Sciatic nerve (tissue), 2 donors: ENCODE data around the gene HAO2. TPM values are rescaled to one million over a fixed set of nuclear protein-coding genes. Genes with fewer than 3 reads are reported as not detected.
"Not testable (repeated sequence)": the region's sequence is repeated elsewhere in the genome, so short reads cannot be mapped to it uniquely, and the experiment has no call there.

Source experiments
- ATAC-seq: fragments of 200-7000 bp; cut with Tn5 transposase; one replicate; pipeline ENCODE4 v1.9.1; 2020; ENCODE audit warnings: mild to moderate bottlenecking, moderate library complexity
- DNase-seq: peaks from one replicate; pipeline ENCODE4 v3.0.0-alpha.2; 2020; ENCODE audit warnings: low spot score
- intact Hi-C: fragments of 100-400 bp; cut with DNase I; formaldehyde crosslinking; loops from one replicate; pipeline ENCODE4 v1.14.2; 2022
- total RNA-seq: library from RNA; stranded (reverse); fragmentation: NEBNext Ultra II Directional; extraction: Animal tissue kit (Norgen Biotek cat#: 25700); gene quantifications from one replicate; pipeline ENCODE4 v1.2.1, GENCODE V29; 2021
- donor health status: DM: no; HTN: no; CAD: no.
- donor health status: DM: no; HTN: no; CAD: no.

Gene HAO2
- total RNA-seq, 1 donor from 2014 or later = not detected

DNA sequence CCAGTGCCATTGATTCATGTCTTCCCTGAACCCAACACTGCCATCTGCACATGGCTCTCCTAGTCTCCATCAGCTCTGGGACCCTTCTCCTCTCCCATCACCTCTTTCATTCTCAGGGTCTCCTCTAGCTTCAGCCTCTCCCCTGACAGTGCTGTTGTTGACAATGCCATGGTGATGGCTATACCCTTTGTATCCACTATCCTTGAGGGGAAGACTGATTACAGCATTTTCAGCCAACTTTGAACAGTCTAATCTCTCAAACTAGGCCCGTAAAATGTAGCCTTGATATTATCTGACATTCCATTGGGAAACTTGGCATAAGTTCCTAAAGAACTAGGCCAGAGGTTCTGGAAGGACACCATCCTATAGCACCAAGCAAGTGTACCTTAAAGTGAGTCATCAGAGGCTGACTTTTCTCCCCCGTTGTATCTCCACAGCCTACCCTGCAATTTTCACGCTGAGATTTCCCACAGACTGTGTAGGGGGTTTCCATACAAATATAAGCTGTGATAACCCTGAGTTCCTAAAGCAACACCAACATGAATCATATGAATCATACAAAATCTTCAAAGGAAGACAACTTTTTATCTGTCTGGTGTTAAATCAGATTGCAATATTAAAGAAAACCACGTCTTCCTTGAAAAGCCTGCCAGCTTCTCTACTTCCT, 5.8 kb downstream of the HAO2 start:
- intact Hi-C loops = no loop called here
- no peak for ATAC-seq

DNA sequence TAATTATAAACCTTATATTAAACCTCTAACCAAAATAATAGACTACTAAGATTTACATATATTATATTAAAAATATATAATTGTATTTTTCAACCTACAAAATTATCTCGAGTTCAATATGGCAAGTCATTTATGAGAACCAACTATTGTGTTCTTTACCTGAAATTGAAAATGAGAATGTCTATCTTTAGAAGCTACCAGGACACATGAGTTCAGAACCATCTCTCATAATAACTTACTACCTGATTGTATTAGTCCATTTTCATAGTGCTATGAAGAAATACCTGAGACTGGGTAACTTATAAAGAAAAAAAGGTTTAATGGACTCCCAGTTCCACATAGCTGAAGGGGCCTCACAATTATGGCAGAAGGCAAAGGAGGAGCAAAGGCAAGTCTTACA, 6.8 kb downstream of the HAO2 start:
- ATAC-seq (no peak), DNase-seq (no peak)
- intact Hi-C loops = no loop called here

More for the DNA sequence above, 5.8 kb downstream of the HAO2 start:
- no peak for DNase-seq

DNA sequence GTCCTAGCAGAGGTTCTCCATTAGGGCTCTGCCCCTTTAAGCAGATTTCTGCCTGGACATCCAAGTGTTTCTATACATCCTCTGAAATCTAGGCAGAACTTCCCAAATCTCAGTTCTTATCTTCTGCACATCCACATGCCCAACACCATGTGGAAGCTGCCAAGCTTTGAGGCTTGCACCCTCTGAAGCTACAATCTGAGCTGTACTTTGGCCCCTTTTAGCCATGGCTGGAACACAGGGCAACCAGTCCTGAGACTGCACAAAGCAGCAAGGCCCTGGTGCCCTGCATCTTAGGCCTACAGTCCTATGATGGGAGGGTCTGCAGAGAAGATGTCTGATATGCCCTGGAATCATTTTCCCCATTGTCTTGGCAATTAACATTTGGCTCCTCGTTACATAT, 8.0 kb downstream of the HAO2 start:
- intact Hi-C loops = no loop called here
- DNase-seq (no peak), ATAC-seq (no peak)

DNA sequence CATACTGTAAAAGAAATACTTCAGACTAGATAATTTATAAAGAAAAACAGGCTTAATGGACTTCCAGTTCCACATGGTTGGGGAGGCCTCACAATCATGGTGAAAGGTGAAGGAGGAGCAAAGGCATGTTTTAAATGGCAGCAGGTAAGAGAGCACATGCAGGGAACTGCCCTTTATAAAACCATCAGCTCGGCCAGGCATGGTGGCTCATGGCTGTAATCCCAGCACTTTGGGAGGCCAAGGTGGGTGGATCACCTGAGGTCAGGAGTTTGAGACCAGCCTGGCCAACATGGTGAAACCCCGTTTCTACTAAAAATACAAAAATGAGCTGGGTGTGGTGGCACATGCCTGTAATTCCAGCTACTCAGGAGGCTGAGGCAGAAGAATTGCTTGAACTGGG, 9.0 kb downstream of the HAO2 start:
- ATAC-seq, intact Hi-C loops, DNase-seq: not testable (repeated sequence)

DNA sequence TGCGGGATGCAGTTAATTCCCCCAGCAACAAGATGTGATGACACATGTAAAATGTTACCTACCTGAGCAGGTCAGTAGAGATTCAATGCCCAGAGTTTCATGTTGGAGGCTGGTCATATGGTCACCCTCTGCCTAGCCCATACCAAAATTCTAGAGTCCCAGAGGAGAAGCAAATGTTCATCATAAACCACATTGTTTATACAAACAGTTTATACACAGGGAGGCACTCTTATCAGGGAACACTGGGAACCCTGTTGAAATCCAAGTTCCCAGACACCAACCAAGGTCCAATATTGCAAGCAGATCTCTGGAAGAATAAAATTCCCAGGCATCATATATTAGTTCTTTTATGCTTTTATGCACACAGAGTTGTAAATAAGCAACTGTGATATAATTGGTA, 10.5 kb downstream of the HAO2 start:
- no peak for ATAC-seq
- DNase-seq = no peak
- intact Hi-C loops = no loop called here

DNA sequence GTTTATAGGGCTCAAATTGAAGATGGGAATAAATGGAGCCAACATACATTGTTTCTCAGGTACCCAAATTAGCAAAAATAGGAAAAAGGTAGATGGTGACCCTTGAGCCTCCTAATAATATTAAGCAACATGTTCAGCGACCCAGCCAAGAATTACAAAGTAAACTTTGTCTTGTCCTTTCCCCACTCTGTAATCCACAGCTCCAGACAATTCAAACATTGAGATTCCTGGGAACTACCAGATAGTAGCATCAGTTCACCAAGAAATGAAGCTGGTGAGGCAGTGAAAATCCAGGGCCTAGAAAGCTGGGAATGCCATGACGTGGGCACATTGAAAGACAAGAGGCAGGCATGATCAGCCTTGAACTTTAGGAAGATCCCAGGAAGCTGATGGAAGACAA, 11.7 kb downstream of the HAO2 start:
- no peak for ATAC-seq
- intact Hi-C loops = no loop called here
- DNase-seq = no peak

DNA sequence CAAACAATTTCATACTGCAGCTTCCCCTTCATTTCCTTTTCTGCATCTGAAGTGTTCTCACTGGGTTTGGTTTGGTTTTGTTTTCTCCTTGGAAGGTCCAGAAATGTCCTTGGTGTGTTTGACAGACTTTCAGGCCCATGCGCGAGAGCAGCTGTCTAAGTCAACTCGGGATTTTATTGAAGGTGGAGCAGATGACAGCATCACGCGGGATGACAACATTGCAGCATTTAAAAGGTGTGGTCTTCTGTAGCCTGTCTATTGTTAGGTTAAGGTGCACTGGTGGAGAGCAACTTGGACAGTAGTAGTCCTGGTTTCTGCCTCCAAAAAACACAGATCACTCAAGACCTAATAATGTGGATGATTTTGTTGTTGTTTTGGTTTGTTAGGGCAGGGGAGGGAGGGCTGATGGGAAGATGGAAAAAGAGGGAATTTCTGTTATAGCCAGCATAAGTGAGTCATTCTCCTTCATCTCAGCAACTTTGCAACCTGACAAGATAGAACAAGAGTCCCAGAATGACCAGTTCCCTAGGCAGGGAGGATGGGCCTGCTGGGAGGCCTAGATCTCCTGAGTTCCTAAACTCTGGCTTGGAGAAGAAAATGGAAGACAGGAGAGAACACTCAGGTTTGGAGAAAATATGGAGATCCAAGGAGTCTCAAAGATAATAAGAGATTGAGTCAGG, 12.5 kb downstream of the HAO2 start:
- intact Hi-C loops = no loop called here
- DNase-seq (no peak), ATAC-seq (no peak)

- ATAC-seq (no peak), DNase-seq (no peak)
- intact Hi-C loops = no loop called here
Observed at GRCh38 chr1:119384591-119384990, 16.0 kb downstream of the HAO2 start.

DNA sequence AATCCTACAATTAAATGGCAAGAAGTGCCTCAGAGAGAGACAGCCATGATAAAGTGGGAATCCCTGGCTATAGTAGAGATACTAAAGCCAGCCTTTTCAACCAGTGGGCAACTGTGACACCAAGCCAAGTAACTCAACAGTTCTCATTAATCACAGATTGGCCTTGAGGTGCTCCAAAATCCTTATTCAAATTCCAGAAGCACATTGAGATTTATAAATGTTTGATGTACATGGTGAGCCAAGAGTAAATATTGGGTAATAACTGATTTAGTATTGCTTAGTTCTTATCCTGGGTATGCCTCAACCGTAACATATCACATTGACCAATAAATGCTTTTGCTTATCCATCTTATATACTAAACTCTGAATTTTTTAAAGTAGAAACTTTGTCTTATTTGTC, 17.1 kb downstream of the HAO2 start:
- DNase-seq (no peak), ATAC-seq (no peak)
- intact Hi-C loops = no loop called here

DNA sequence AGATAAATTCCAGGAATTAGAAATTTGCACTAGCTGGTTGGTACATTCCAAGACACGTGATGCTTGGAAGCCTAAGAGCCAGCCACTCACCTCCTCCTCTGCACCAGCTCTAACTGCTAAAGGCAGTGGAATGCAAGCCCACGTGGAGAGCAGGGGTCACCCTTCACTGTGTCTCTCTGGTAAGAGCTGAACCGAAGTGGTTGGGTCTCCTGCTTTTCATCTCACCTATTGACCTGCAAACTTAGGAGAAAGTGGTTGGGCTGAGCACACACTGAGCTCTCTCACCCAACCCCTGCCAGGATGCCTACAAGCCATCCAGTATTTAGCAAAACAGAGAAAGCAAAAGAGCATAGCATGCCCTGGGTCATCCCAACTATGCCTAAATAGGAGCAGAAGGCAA, 19.3 kb downstream of the HAO2 start:
- intact Hi-C loops = no loop called here
- DNase-seq (no peak), ATAC-seq (no peak)

DNA sequence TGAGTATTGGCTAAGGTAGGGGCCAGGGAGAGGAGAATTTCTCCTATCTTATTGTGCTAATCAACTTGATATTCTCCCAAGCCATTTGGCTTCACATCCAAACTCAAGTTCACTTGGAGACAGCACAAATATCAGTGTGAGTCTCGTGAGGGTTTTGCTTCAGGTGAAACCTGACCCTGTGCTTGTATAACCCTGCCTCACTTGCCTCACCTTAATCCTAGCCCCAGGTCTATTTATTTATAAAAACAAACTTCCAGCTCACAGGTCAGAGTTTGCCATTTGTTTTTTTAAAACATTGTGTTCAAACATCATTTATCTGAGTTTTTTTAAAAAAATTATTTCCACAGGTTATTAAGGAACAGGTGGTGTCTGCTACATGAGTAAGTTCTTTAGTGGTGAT, 19.9 kb downstream of the HAO2 start:
- intact Hi-C loops = no loop called here
- no peak for DNase-seq
- no peak for ATAC-seq

DNA sequence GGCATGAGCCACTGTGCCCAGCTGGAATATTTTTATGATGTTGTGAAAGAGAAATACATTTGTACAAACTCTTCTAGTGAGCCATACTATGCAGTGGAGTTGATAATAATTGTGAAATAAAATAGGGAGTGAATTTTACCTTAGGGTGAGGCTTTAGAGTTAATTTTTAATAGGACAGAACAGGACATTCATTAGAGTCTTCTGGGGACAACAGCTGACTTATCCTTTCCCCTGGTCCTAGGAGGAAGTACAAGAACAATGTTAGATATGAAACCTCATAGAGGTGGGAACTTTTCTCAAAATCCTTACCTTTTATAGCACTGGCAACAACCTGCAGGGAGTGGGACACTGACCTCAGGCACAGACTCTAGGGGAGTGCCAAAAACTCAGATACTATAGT, 21.9 kb downstream of the HAO2 start:
- intact Hi-C loops = no loop called here
- ATAC-seq (no peak), DNase-seq (no peak)

DNA sequence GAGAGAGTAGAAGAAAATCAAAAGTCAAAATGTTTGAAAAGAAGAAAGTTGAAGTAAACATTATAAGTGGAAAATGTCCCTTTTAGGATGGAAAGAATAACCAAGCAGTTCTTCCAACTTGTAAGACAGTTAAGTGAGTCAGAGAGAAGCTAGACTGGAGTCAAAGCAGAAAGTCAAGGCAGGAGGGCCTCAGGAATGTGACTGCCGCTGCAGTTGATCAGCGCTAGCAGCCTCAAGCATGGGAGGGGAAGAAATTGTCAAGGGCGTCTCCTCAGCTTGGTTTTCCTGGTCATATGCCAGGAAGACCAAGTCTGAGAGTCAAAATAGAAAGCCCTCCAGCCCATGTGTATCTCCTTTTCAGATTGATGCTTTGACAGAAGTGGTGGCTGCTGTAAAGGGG, 23.2 kb downstream of the HAO2 start:
- ATAC-seq (no peak), DNase-seq (no peak)
- intact Hi-C loops = no loop called here

DNA sequence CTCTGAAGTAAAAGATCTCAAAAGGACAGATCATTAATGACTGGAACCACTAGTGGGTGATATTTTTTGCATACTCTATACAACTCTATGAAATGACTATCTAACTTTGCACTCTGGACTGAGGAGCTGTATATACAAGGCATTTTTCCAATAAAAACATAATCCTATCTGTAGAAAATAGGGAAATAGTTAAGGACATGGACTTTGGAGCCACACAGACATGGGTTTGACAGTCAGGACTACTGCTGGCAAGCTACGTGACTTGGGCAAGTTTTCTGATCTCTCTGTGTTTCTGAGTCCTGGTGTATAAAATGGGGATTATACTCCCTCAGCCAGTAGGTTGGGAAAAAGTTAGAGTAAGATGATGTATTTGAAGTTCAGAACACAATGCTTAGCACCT, 25.5 kb downstream of the HAO2 start:
- intact Hi-C loops = no loop called here
- ATAC-seq = no peak
- no peak for DNase-seq

GRCh38 chr1:119396982-119397381, 28.4 kb downstream of the HAO2 start:
- intact Hi-C loops = no loop called here
- DNase-seq (no peak), ATAC-seq (no peak)

DNA sequence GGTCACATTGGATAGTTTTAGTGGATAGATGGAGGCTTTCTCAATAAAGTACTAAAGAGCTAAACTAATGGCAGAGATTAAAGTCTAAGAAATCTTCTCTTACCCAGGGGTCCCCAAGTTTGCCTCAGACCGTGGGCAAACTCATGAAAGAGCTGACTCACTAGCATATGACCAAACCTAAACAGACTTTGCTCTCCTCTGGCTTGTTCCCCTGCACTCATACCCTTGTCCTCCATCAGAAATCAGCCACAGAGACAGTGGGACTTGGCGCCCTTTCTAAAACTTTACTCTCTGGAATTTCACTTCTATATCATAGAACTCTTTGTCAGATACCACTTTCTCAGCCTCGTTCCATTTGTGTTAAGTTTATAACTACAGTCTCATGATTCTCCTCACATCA, 29.4 kb downstream of the HAO2 start:
- intact Hi-C loops = no loop called here
- ATAC-seq = no peak
- DNase-seq = no peak

- intact Hi-C loops = no loop called here
- no peak for DNase-seq
Observed at GRCh38 chr1:119404736-119405135, 36.2 kb downstream of the HAO2 start.

GRCh38 chr1:119409731-119410130, 41.1 kb downstream of the HAO2 start:
- intact Hi-C loops = no loop called here
- DNase-seq (no peak), ATAC-seq (no peak)

More at GRCh38 chr1:119404736-119405135, 36.2 kb downstream of the HAO2 start:
- no peak for ATAC-seq

GRCh38 chr1:119410961-119411360, 42.4 kb downstream of the HAO2 start:
- ATAC-seq (no peak), DNase-seq (no peak)
- intact Hi-C loops = no loop called here

DNA sequence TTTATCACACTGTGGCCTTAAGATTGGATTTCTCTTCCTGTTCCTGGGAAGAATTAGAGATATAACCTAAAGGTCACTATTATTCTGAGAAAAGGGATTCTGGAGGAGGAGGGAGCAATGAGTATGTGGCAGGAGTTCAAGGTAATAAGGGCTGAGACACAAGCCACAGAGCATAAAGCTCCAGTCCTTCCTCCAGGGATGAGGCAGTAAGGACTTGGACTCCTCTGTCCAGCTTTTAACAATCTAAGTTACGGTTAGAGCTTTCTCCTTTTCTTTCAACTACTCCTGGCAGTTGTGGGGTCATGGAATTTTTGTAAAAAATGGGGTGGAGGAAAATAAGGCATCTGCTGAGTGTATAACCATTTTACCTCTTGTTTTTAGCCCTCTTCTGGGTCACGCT, 46.4 kb downstream of the HAO2 start, which contains the start of gene HSD3B2:
Gene HSD3B2, plus strand, starts transcription at position 201 of the 400 bp plus-strand sequence. CDS start 270 bp downstream, outside the sequence.
- ATAC-seq (no peak), DNase-seq (no peak)
- intact Hi-C loops = no loop called here
